T follicular helper cell (primary cell): ENCODE data around the gene RIN2.
"Not testable (repeated sequence)": the region's sequence is repeated elsewhere in the genome, so short reads cannot be mapped to it uniquely, and the experiment has no call there.

Experiments
- DNase-seq: peaks from one replicate; pipeline ENCODE4 v3.0.0-alpha.2; 2020; ENCODE audit warnings: low read depth

RIN2 gene

GRCh38 chr20:19787366-19787765 lies 29.3 kb downstream of the RIN2 start:
- no peak for DNase-seq

DNA sequence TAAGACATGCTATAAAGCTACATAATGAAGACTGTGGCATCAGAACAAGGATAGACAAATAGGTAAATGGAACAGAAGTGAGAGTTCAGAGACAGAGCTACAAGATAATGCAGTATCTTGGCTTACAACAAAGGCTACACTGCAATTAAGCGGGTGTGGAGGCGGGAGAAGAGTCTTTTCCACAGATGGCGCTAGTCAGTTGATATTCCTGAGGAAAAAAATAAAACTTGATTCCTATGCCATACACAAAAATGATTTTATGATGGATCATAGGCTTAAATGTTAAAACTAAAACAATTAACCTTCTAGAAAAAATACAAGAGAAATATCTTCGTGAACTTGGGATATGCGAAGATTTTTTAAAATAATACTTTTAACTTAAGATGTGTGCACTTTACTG lies 31.0 kb downstream of the RIN2 start:
- no peak for DNase-seq

DNA sequence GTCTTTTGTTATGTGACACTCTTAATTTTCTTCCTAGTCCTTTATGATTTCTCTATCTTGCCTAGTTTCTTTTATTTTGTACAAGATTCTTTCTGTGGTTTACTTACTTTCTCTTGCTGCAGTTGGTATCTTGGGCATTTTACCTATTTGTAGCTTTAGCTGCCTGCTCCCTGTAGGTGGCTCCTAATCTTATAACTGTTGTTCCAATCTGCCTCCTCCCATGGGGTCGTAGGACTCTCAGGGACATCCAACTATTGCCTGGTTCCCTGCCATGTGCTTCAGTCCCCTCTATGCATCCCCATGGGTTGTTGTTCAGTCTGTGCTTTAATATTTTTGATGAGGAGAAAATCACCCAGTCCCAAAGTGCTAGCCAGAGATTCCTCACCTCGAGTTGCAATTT lies 31.4 kb downstream of the RIN2 start:
- no peak for DNase-seq

GRCh38 chr20:19791887-19792286 lies 33.8 kb downstream of the RIN2 start:
- DNase-seq, result no peak

GRCh38 chr20:19793716-19794115 lies 35.7 kb downstream of the RIN2 start:
- no peak for DNase-seq

GRCh38 chr20:19794941-19795340 lies 36.9 kb downstream of the RIN2 start:
- no peak for DNase-seq

GRCh38 chr20:19799325-19799724 lies 41.3 kb downstream of the RIN2 start:
- no peak for DNase-seq

- no peak for DNase-seq
These were observed 44.0 kb downstream of the RIN2 start for GRCh38 chr20:19802099-19802491.

DNA sequence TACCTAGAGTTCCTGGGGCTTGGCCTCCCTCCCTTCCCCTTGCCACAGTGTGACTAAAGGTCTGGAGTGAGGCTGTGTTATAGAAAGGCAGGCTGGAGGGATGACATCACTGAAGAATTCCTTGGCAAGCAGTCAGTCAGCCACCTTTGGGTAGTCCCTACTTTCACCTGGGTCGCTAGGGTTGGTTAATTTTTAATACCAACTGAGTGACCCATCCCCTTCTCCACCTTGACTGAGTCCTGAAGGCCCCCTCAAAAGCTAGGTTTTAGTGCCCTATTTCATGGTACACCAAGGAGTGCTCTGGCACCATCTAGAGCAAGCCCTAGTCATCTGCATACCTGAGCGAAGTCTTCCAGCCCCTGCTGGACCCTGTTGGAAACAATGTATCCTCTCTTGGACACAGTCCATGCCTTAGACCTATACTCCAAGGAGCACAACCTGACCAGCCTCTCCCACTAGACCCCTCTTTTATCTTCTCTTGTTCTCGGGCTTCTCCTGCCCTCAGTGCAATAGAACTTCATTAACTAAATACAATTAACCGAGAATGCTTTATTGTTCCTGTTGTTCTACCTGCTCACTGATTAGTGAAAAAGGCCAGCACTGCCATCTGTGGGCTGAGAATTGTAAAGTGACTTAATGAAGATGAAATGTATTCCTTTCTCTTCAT lies 44.6 kb downstream of the RIN2 start:
- DNase-seq, result no peak

DNA sequence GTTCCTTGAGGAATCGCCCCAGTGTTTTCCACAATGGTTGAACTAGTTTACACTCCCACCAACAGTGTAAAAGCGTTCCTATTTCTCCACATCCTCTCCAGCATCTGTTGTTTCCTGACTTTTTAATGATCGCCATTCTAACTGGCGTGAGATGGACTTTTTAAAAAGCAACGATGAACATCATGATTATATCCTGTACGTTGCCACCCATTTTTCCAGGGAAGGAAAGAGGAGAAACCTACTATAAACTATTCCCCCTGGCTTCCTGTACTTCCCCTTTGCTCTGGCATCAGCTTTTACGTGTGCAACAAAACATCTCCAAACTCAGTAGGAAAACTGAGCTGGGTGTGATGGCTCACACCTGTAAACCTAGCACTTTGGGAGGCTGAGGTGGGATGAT lies 48.2 kb downstream of the RIN2 start:
- DNase-seq, result not testable (repeated sequence)

- no peak for DNase-seq
These were observed 48.7 kb downstream of the RIN2 start for GRCh38 chr20:19806806-19807190.

DNA sequence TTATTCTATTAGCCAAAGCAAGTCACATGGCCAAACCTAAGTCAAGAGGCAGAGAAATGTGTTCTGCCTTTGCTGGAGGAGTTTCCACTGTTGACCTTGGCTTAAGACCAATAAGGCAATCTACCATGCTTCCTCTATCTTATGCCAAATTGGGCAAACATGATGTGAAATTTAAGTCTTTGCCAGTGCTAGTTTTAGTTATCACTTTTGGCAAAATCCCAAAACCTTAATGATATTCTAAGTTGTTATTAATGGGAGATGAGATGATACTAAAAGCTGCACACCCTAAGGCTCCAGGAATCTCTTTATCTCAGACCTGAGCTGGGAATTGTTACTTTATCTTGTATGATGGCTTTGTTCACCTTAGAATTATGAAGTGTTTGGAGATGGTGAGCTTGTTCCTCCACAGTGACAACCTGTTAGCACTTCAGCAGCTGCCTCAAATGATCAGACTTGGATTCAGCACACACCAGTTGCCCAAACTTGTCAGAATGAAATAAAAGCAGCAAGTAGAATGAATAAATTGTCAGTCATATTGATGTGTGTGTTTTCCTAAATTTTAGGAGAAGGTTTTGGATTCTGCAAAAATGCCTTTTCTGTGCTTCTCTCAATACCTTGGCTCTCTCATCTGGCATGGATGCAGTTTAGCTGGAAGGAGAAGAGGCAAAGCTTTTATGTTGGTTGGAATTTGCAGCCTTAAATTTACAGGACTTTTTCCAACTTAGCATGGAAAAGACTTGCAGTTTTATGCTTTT lies 49.3 kb downstream of the RIN2 start:
- DNase-seq, result no peak
